Lower leg skin (tissue), 4 donors: ENCODE data around the gene ZFP62. TPM values are rescaled to one million over a fixed set of nuclear protein-coding genes. Genes with fewer than 3 reads are reported as not detected.

Experiments used
- DNase-seq, 2 donors: peaks; one replicate each; pipeline ENCODE4 v3.0.0-alpha.2; 2019; ENCODE audit warnings: low spot score in 2 of 2
- H3K4me3 ChIP-seq: fragments of 200-600 bp; sonication (generic); 2 replicates; pipeline ENCODE4 v1.5.1; 2017; ENCODE audit warnings: mild to moderate bottlenecking, low read depth; ENCODE audit not compliant: poor library complexity, severe bottlenecking
- CTCF ChIP-seq, 3 donors: fragments of 450-650 bp; IDR thresholded peaks; one replicate each; pipeline ENCODE4 v1.5.1; 2016; ENCODE audit warnings: antibody characterized with exemption in 3 of 3, mild to moderate bottlenecking in 3 of 3, moderate library complexity in 2 of 3
- POLR2A ChIP-seq, 2 donors: fragments of 450-650 bp; IDR thresholded peaks; one replicate each; pipeline ENCODE4 v1.6.1; 2016 to 2017; ENCODE audit warnings: antibody characterized with exemption in 2 of 2, mild to moderate bottlenecking in 1 of 2, moderate library complexity in 1 of 2
- WGBS, 2 donors: methylation state at CpG; one replicate each; pipeline ENCODE4 v1.1.5; 2018; 5-methylcytosine and 5-hydroxymethylcytosine counted together
- intact Hi-C: fragments of 100-400 bp; cut with DNase I; formaldehyde crosslinking; loops from one replicate; pipeline ENCODE4 v1.15.0; 2023; ENCODE audit warnings: low total_unique reads
- total RNA-seq, 4 donors: library from RNA; depleted of rRNA; stranded (reverse); fragments of >200 nt; gene quantifications; one replicate each; pipeline ENCODE4 v1.1.0, GENCODE V29; 2016

The ZFP62 gene
- total RNA-seq, 4 donors from 2014 or later: 14.5 to 35.8 (median 31.1) TPM

DNA sequence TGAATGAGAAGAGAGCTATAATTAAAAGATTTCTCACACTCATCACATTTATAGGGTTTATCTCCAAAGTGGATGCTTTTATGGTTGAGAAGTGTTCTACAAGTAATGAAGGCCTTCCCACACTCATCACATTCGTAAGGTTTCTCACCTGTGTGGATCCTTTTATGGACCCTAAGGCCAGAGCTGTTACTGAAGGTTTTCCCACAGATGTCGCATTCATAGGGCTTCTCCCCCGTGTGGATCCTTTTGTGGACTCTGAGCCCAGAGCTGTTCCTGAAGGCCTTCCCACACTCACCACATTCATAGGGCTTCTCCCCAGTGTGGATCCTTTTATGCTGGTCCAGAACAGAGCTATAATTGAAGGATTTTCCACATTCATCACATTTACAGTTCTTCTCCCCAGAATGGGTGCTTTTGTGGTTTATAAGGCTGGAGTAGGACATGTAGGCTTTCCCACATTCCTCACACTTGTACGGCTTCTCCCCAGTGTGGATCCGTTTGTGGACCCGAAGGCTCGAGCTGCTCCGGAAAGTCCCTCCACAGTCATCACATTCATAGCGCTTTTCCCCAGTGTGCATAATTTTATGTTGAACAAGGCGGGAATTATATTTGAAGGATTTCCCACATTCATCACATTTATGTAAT, 10.5 kb downstream of the ZFP62 start:
- WGBS, 2 donors: 97 to 98% methylated on average over 10 of the region's 10 CpGs

DNA sequence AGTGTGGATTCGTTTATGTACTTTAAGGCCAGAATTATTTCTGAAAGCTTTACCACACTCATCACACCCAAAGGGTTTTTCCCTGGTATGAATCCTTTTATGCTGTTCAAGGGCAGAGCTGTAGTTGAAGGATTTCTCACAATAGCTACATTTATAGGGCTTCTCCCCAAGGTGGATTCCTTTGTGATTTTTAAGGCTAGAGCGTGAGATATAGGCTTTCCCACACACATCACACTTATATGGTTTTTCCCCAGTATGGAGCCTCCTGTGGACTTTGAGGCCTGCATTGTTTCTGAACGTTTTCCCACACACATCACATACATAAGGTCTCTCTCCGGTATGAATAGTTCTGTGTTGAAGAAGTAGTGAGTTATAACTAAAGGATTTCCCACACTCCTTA, 11.2 kb downstream of the ZFP62 start:
- DNase-seq: no peak
- H3K4me3 ChIP-seq: no peak overlapping the region
- 93 to 97% methylated on average over 4 of the region's 4 CpGs for WGBS, 2 donors
- TF ChIP-seq CTCF (IDR thresholded peaks at IDR 0.05): no peak
- no peak for TF ChIP-seq POLR2A (IDR thresholded peaks at IDR 0.05)
- intact Hi-C loops: no loop called here

More for the DNA sequence above, 10.5 kb downstream of the ZFP62 start:
- TF ChIP-seq CTCF (IDR thresholded peaks at IDR 0.05) (no peak), POLR2A (IDR thresholded peaks at IDR 0.05) (no peak)
- intact Hi-C loops: no loop called here
- no peak for DNase-seq
- no peak overlapping the region for H3K4me3 ChIP-seq

DNA sequence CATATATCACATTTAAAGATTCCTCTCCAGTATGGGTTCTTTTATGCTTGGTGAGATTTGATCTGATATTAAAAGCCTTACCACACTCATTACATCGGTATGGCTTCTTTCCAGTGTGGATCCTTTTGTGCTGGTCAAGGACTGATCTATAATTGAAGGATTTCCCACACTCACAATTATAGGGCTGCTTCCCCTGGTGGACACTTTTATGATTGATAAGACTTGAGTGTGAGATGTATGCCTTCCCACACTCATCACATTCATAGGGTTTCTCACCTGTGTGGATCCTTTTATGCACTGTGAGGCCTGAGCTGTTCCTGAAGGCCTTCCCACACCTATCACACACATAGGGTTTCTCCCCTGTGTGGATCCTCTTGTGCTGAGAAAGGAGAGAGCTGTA, 12.2 kb downstream of the ZFP62 start:
- DNase-seq: no peak
- intact Hi-C loops: no loop called here
- TF ChIP-seq CTCF (IDR thresholded peaks at IDR 0.05): no peak
- TF ChIP-seq POLR2A (IDR thresholded peaks at IDR 0.05): no peak
- 92 to 100% methylated on average over 1 of the region's 1 CpG for WGBS, 2 donors
- H3K4me3 ChIP-seq: no peak overlapping the region

DNA sequence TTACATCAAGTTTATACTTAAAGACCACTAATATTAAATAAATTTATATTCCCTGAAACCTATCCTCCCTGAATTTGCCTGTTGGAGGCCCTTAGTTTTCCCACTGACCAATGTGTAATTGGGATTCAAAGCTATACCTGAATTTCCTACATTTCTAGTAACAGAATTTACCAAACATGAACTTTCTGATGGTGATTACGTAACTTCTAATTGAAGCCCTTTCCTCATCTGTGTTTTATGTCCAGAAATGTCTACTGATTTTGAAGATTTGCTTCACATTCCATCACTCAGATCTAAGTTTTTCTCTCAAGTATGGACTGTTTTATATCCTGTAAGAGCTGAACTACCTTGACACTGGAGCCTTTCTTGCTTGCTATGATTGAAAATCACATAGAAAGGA, 12.8 kb downstream of the ZFP62 start:
- no peak for DNase-seq
- WGBS, 2 donors: 100% methylated on average over 1 of the region's 1 CpG
- H3K4me3 ChIP-seq: no peak overlapping the region
- TF ChIP-seq POLR2A (IDR thresholded peaks at IDR 0.05) (no peak), CTCF (IDR thresholded peaks at IDR 0.05) (no peak)
- intact Hi-C loops: no loop called here

- 31 to 33% methylated on average over 3 of the region's 3 CpGs for WGBS, 2 donors
- H3K4me3 ChIP-seq: no peak overlapping the region
- no peak for DNase-seq
- TF ChIP-seq POLR2A (IDR thresholded peaks at IDR 0.05) (no peak), CTCF (IDR thresholded peaks at IDR 0.05) (no peak)
- intact Hi-C loops: no loop called here
These were observed 14.1 kb downstream of the ZFP62 start for GRCh38 chr5:180847026-180847425.

DNA sequence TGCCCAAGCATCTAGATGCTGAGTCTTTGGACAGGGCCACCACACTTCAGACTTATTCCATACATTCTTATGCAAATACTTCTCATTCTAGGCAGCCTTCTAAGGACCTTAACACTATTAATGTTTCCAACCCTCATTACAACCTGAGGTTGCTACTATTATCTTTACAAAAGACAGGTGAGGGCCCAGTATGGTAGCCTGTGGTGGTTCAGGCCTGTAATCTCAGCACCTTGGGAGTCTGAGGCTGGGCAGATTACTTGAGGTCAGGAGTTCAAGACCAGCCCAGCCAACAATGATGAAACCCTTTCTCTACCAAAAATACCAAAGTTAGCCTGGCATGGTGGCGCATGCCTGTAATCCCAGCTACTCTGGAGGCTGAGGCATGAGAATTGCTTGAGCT, 16.2 kb downstream of the ZFP62 start:
- no peak for DNase-seq

More for the DNA sequence above, 16.2 kb downstream of the ZFP62 start:
- intact Hi-C loops: no loop called here
- 100% methylated on average over 1 of the region's 1 CpG for WGBS, 2 donors
- no peak overlapping the region for H3K4me3 ChIP-seq
- TF ChIP-seq POLR2A (IDR thresholded peaks at IDR 0.05): no peak
- TF ChIP-seq CTCF (IDR thresholded peaks at IDR 0.05): no peak
